ENCODE measurements around the gene GUCY1A1.

The GUCY1A1 gene

GRCh38 chr4:155734951-155735350, 68.3 kb downstream of the GUCY1A1 start:
- no peak for DNase-seq (ENCODE audit: low read depth, low spot score)

- no peak for DNase-seq (ENCODE audit: low read depth, low spot score)
Observed at GRCh38 chr4:155735496-155735895, 68.8 kb downstream of the GUCY1A1 start.

GRCh38 chr4:155738548-155738947, 71.9 kb downstream of the GUCY1A1 start:
- no peak for DNase-seq (ENCODE audit: low read depth, low spot score)

GRCh38 chr4:155741546-155741945, 74.9 kb downstream of the GUCY1A1 start:
- no peak for DNase-seq (ENCODE audit: low read depth, low spot score)

- DNase-seq (ENCODE audit: low read depth, low spot score): no peak
Observed at GRCh38 chr4:155742310-155743015, 75.8 kb downstream of the GUCY1A1 start.

- DNase-seq (ENCODE audit: low read depth, low spot score): no peak
Observed at GRCh38 chr4:155745984-155746383, 79.3 kb downstream of the GUCY1A1 start.

GRCh38 chr4:155748039-155748438, 81.4 kb downstream of the GUCY1A1 start:
- no peak for DNase-seq (ENCODE audit: low read depth, low spot score)

- no peak for DNase-seq (ENCODE audit: low read depth, low spot score)
Observed at GRCh38 chr4:155749041-155749440, 82.4 kb downstream of the GUCY1A1 start.

GRCh38 chr4:155751569-155751968, 84.9 kb downstream of the GUCY1A1 start:
- no peak for DNase-seq (ENCODE audit: low read depth, low spot score)

GRCh38 chr4:155757745-155758265, 91.2 kb downstream of the GUCY1A1 start:
- no peak for DNase-seq (ENCODE audit: low read depth, low spot score)

- DNase-seq (ENCODE audit: low read depth, low spot score): peak; percentile 72
Observed at GRCh38 chr4:155758481-155759371, 92.1 kb downstream of the GUCY1A1 start, which contains the start of gene GUCY1B1. TSS of gene GUCY1B1 (plus strand) at chr4:155759021. CDS start at chr4:155759141, 120 bp downstream.

GRCh38 chr4:155759372-155760252, 93.0 kb downstream of the GUCY1A1 start:
- DNase-seq (ENCODE audit: low read depth, low spot score): peak; percentile 46

- DNase-seq (ENCODE audit: low read depth, low spot score): no peak
Observed at GRCh38 chr4:155761047-155761446, 94.4 kb downstream of the GUCY1A1 start.

GRCh38 chr4:155761916-155762315, 95.3 kb downstream of the GUCY1A1 start:
- DNase-seq (ENCODE audit: low read depth, low spot score): no peak

- DNase-seq (ENCODE audit: low read depth, low spot score): no peak
Observed at GRCh38 chr4:155762334-155762733, 95.7 kb downstream of the GUCY1A1 start.

- no peak for DNase-seq (ENCODE audit: low read depth, low spot score)
Observed at GRCh38 chr4:155763551-155763950, 96.9 kb downstream of the GUCY1A1 start.

GRCh38 chr4:155765149-155765548, 98.5 kb downstream of the GUCY1A1 start:
- no peak for DNase-seq (ENCODE audit: low read depth, low spot score)

- no peak for DNase-seq (ENCODE audit: low read depth, low spot score)
Observed at GRCh38 chr4:155766622-155767021, 100.0 kb downstream of the GUCY1A1 start.

GRCh38 chr4:155768370-155768769, 101.7 kb downstream of the GUCY1A1 start:
- no peak for DNase-seq (ENCODE audit: low read depth, low spot score)

GRCh38 chr4:155769090-155769489, 102.4 kb downstream of the GUCY1A1 start:
- no peak for DNase-seq (ENCODE audit: low read depth, low spot score)

GRCh38 chr4:155772459-155773195, 106.0 kb downstream of the GUCY1A1 start:
- no peak for DNase-seq (ENCODE audit: low read depth, low spot score)

Measured in brain pericyte (primary cell).